ENCODE results near the gene R3HCC1L.
"Not testable (repeated sequence)": the region's sequence is repeated elsewhere in the genome, so short reads cannot be mapped to it uniquely, and the experiment has no call there.

R3HCC1L gene

DNA sequence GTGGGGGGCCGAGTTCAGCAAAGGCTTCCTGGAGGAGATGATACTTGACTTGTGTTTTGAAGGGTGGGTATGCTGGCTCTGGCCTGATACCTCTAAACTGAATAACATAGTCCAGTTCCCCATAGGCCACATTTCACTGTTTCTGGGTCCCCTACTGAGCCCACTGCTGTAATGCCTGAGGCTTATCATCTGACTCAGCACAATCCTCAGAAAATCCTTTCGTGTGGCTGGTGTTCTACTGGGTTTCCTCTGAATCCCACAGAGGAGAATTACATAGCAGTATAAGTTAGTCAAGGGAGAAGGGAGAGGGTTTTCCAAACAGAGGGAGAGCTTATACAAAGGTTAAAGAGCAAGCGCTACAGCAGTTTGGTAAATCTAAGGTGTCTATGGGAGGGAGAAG is 2.8 kb upstream of the R3HCC1L start:
- peak; percentile 35 for DNase-seq (ENCODE audit: low read depth, low spot score)

DNA sequence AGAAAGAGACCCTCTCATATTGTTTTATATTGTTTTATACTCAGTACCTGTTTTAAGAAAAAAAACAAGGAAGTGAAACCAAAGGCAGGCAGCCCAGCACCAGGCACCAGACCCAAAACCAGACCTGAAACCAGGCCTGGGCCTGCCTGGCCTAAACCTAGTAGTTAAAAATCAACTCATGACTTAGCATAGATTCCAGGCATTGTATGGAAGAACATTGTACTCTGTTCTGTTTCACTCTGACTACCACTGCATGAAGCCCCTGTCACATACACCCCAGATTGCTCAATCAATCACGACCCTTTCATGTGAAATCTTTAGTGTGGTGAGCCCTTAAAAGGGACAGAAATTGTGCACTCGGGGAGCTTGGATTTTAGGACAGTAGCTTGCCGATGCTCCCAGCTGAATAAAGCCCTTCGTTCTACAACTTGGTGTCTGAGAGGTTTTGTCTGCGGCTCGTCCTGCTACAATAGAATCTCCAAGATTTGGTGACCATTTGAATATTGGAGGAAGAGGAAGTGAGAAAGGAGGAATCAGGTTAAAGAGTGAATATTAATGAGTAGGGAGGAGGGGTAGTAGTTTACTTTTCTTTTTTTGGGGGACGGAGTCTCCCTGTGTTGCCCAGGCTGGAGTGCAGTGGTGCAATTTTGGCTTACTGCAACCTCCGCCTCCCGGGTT is 1.2 kb upstream of the R3HCC1L start:
- DNase-seq (ENCODE audit: low read depth, low spot score) = not testable (repeated sequence)

DNA sequence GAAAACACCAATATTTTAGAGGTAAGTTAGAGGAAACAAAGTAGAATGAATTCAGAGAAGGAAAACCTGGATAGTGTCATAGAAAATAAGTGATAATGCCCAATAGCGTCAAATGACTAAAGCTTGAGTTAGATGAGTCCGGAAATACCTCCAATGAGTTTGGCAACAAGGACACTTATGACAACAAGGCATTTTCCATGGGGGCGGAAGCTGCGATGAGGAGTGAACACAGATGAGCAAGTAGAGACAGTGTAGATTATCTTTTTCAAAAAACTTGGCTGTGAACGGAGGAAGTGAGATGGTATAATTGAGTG is 383 bp upstream of the R3HCC1L start:
- DNase-seq (ENCODE audit: low read depth, low spot score) = no peak

DNA sequence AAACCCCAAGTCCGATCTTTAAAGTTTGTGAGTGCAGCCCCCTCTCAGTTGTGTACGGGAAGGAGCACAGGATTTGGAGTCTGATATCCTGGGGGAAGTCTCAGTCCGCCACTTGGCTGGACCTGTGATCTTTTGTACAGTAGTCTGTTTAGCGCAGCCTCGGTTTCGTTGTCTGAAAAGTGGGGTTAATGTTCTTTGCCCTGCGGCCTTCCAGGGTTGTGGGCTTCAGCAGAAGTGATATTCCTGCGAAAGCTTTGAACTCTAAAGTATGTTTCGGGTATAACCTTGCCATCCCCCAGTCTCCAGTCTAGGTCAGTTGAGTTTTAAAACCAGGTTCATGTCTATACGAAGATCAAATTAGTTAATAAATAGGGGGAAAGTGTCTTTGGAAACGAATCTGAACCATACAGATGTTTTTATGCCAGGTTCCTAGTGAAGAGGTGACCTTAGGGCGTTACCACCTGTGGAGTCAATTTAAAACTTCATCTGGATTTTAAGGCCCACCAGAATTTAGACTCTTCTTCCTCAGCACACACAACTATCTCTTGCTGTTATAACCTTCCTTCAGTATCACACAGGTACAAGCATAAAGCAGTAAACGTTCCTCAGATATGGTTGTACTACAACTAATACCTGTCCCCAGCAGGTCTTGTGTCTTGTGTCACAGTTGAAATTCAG is 904 bp downstream of the R3HCC1L start:
- no peak for DNase-seq (ENCODE audit: low read depth, low spot score)

DNA sequence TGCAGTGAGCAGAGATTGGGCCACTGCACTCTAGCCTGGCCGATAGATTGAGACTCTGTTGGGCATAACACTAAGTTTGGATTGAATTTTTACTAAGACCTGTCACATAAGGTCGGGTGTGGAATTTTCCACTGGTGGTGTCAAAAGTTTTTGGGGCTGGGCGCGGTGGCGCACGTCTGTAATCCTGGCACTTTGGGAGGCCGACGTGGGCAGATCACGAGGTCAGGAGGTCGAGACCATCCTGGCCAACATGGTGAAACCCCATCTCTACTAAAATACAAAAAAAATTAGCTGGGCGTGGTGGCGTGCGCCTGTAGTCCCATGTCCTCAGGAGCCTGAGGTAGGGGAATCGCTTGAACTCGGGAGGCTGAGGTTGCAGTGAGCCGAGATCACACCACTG is 2.3 kb downstream of the R3HCC1L start:
- DNase-seq (ENCODE audit: low read depth, low spot score) = not testable (repeated sequence)

DNA sequence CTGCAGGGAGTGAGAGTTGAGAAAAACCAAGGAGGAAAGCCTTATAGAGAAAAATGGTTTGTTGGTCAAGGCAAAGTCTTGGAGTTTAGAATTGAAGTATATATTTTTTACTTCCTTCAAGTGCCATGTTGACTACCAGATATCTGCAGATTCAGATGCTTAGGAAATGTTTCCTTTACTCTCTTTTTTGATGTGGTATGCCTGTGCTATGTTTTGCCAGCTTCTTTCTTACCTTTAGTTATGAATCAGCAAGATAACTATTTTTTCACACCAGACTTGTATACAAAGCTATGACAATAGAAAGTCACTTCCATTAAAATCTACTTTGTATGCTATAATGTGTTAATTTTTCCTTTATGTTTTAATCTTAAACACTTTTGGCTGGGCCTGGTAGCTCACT is 3.6 kb downstream of the R3HCC1L start:
- no peak for DNase-seq (ENCODE audit: low read depth, low spot score)

DNA sequence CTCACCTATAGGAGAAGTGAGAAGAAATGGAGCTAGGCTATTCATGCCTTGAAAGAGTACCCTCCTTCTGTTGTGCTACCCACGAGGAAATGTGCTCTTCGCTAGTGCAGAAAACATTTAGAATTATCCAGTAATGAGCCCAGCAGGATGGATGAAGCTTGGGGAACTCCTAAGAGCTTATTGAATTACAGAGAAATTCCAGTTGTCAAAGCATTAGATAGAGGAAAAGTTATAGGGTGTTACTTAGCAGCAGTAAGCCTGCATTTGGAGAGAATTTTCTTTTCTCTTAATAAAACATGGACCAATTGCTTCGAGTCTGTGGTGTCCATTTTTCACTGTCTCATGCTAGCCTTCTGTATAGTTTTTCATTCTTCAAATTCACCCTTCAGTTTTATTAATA is 5.0 kb downstream of the R3HCC1L start:
- DNase-seq (ENCODE audit: low read depth, low spot score) = no peak

DNA sequence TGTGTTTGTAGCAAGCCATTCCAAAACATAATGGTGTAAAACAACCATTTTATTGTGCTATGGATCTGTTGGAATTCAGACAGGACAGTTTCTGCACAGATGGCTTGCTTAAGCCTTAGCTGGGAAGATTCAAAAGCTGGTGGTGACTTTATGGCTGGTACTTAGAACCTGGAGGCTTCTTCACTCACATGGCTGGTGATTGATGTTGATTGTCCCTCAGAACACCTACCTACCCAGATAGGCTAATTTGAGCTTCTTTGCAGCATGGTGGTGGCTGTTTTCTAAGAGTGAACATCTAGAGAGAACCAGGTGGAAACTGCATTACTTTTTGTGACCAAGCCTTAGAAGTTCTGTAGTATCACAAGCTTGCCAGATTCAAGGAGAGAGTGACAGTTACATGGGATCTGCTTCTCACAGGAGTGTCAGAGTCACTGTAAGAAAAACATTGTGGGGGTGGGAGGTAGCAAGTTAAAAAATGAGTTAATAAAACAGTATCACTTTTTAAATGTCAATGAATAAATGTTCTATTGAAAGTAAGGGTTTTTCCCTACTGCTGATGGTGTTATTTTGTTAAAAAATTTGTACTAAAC is 7.1 kb downstream of the R3HCC1L start:
- peak; percentile 19 for DNase-seq (ENCODE audit: low read depth, low spot score)

DNA sequence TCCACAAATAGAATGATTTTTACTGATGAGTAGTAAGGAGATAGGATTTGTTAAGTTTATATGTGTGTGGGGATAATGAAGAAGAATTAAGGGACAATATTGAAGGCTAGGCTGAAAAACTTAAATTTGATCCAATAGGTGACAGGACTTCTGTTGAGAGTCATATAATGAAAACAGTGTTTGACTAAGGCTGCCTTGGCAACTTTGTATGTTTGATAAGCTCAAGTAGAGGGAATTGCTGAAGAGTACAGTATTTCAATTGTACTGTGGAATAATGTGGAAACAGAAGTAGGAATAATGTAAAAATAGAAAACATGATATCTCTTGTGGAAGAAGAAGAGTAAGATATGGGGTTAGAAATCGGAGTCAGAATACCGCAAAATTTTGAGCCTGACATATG is 10.5 kb downstream of the R3HCC1L start:
- DNase-seq (ENCODE audit: low read depth, low spot score) = no peak

DNA sequence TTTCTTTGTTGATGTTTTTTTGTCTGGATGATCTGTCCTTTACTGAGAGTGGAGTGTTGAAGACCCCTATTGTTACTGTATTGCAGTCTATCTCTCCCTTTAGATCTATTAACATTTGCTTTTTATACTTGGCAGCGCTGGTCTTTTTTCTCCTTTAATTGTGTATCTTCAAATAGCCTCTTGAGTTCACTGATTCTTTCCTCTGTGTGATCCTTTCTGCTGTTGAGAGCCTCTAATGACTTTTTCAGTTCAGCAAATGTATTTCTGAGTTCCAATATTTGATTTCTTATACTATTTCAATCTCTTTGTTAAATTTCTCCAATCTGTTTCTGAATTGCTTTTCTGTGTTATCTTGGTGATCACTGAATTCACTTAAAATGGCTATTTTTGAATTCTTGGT is 15.4 kb downstream of the R3HCC1L start:
- no peak for DNase-seq (ENCODE audit: low read depth, low spot score)

DNA sequence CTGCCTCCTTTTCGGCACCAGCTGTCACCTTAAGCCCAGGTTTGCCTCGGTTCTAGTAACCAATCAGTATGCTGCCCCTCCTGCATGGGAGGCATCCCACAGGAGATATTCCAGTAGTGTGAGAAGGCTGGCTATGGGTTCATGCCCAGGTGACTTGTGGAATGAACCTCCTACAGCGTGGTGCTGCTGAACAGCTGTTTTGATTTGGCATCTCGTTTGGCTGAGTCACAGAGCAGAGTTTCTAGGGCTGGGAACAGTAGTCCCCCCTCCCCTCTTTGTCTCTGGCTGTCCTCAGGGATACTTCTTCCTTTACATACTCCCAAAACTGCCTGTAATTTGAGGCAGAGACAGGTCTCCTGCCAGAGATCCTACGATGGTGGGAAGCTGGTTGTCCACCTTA is 16.1 kb downstream of the R3HCC1L start:
- DNase-seq (ENCODE audit: low read depth, low spot score) = no peak

DNA sequence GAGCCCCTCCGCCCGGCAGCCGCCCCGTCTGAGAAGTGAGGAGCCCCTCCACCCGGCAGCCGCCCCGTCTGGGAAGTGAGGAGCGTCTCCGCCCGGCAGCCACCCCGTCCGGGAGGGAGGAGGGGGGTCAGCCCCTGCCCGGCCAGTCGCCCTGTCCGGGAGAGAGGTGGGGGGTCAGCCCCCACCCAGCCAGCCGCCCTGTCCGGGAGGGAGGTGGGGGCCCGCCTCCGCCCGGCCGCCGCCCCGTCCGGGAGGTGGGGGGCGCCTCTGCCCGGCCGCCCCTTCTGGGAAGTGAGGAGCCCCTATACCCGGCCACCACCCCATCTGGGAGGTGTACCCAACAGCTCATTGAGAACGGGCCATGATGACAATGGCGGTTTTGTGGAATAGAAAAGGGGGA is 18.3 kb downstream of the R3HCC1L start:
- not testable (repeated sequence) for DNase-seq (ENCODE audit: low read depth, low spot score)

DNA sequence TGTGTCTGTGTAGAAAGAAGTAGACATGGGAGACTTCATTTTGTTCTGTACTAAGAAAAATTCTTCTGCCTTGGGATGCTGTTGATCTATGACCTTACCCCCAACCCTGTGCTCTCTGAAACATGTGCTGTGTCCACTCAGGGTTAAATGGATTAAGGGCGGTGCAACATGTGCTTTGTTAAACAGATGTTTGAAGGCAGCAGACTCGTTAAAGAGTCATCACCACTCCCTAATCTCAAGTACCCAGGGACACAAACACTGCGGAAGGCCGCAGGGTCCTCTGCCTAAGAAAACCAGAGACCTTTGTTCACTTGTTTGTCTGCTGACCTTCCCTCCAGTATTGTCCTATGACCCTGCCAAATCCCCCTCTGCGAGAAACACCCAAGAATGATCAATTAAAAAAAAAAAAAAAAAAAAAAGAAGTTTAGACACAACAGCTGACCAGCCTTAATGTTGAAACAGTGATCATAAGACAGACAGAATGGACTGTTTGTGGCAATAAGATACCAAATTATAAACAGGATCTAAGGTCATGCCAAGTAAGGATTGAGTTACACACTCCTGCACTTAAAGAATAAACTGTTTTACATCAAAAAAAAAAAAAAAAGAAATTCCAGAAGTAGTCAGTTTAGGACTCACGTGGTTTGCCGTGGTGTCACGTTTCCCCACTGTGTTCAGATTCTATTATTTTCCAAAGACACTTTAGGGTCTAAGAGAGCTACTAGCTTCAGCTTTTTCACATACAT is 18.9 kb downstream of the R3HCC1L start:
- not testable (repeated sequence) for DNase-seq (ENCODE audit: low read depth, low spot score)

DNA sequence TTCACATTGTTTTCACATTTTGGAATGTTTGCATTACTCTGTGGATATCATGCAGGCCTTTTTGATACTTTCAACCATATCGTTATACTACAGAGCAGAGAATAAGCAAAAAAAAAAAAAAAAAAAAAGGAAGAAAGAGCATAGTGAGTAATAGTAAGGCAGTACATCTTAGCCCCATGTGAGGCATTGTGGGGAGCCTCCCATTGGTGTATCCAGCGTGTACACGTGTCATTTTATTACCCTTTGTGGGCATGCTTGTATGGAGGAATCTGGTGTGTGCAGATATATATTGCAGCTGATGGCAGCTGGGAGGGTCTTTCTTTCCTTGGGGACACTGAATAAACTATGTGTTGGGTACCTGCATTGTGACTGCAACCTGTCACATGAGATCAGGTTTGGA is 19.6 kb downstream of the R3HCC1L start:
- DNase-seq (ENCODE audit: low read depth, low spot score) = no peak

DNA sequence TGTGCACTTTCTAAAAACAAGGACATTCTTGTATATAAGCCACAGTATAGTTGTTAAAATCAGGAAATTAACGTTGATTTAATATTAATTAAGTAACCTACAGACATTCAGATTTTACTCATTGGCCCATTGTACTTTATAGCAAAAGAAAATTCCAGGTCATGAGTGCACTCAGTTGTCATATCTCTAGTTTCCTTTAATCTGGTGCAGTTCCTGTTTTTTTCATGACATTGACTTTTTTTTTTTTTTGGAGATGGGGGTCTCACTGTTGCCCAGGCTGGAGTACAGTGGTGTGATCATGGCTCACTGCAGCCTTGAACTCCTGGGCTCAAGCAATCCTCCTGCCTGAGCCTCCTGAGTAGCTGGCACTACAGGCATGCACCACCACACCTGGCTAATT is 24.1 kb downstream of the R3HCC1L start:
- no peak for DNase-seq (ENCODE audit: low read depth, low spot score)

DNA sequence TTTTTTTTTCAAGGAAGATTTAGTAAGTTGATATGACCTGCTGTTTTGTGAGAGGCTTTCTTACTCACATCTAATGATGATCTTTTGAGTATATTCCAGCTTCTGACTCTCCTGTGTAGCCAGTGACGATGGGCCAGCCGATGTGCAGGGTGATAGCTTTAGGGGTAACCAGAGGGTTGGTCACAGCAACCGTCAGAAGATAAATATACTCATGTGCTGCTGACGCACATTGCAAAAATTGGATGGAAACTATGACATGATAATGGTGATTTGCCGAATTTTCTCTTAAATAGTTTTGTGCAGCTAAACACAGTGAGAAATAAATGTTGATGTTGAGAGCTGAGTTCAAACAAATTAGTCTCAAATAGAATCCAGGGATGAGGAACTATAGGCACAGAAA is 29.5 kb downstream of the R3HCC1L start:
- no peak for DNase-seq (ENCODE audit: low read depth, low spot score)

DNA sequence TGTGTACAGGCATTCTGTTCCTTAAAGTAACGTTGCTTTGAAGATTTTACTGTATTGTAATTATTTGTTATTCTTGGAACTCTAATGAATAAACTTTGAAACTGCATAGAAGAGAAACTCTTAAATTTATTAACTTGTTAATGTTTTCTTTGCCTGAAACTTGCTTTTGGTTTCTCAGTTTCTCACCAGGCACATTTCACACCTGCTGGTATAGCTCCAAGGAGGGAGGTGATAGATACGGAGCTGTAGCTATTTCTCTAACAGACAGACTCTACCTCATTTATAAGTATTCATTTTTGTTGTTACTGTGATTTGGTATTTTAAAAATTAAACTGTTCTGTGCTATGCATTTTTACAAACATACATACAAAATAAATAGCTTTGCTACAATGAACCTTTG is 32.7 kb downstream of the R3HCC1L start:
- DNase-seq (ENCODE audit: low read depth, low spot score) = no peak

DNA sequence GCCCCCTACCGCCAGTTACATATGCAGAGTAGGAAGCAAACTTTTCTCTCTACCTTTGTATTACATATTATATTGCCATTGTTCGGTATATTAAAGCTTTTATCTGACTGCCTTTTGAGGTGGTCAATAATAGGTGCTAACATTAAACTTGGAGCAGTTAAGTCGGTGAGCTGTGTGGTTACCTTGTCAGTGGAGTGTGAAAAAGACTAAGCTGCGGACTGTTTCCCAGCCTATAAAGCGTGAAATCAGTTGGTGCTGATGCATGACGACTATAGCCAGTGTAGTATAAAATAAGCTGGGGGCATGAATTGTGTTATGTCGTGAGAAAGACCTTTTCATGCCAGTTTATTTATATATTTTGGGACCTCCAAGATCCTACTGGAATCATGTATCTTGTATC is 33.7 kb downstream of the R3HCC1L start:
- no peak for DNase-seq (ENCODE audit: low read depth, low spot score)

DNA sequence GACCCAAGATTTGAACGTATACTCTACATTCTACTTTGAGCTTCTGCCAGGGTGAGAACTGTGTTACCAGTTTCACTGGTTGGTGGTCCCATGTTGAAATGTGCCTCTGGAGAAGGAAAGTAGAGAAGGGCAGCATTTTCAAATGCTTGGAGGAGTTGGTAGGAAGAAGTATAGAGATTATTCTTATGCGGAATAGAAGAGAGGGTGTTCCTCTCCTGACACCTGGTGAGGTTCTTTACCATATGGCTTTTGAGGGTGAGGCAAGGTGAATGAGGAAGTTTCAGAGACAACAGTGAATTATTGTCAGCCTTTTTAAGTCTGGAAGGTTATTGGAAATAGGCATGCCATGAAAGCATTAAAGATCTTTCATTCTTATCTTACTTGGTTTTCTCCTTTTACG is 34.3 kb downstream of the R3HCC1L start:
- DNase-seq (ENCODE audit: low read depth, low spot score) = no peak

DNA sequence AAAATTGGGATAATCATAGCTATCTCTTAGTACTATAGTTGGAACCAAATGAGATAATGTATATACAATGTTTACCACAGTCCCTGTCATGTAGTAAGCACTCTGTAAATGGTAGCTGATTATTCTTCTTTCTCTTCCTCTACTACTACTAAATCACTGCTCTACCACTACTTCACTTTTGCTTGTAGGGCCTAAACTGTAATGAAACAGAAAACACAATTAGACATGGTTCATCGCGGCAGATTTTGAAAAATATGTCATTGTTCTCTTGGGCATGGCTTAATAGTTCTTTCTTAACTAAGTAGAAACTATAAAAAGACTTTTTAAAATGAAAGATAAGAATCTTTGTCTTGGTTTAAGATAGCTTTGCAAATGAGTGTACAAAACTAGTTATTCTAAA is 34.9 kb downstream of the R3HCC1L start:
- no peak for DNase-seq (ENCODE audit: low read depth, low spot score)

DNA sequence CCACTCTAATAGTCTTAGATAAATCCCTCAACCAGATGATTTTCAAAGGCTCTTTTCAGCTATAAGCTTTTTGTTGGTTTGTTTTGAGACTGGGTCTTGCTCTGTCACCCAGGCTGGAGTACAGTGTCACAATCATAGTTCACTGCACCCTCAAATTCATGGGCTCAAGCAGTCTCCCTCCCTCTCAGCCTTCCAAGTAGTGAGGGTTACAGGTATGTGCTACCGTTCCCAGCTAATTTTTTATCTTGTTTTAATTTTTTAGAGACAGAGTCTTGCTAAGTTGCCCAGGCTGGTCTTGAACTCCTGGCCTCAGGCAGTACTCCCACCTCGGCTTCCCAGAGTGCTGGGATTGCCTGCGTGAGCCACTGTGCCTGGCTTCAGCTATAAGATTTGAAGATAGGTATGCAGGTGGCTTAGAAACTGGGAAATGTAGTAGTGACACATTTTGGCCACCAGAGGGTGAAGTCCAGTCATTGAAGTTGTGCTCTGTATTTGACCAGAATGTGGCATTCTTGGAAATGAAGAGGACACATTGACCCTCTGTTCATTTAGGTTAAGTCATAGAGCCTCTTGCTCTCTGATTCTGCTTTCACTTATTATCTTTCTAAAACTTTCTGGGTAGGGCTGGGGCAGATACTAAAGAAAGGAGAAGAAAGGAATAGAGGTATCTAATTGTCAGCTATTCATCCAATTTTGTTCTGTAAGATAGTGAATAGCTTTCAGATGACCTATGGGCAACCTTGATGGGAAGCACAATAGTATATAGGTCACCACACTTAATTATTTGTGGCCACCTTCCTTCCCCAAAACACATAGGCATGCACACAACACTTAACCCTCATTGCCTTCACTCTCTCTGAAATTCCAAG is 36.0 kb downstream of the R3HCC1L start:
- DNase-seq (ENCODE audit: low read depth, low spot score) = peak; percentile 82

DNA sequence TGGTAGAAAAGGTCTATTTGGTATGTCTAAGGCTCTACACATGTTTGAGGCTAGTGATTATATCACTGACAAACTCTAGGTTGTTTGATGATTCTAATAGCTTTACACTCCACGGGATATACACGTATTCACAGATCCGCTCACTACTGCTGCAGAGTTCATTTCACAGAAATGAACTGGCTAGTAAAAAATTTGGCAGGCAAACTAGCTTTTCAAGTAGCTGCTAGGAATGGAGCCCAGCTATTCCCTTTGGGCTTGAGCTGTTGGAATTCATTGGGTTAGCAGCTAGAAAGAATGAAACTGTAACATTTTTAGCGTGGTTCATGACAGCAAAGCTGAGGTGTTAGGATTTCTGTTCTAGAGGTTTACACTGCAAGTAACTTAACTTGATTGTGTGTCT is 37.6 kb downstream of the R3HCC1L start:
- no peak for DNase-seq (ENCODE audit: low read depth, low spot score)

Measured in ELF-1 (cell line).